Brain microvascular endothelial cell (primary cell): Measurements from ENCODE around the gene C10orf90.

Experiments used
- DNase-seq: peaks from one replicate; pipeline ENCODE4 v3.0.0-alpha.2; 2020
- H3K27ac ChIP-seq: fragments of 250-450 bp; sonication (Bioruptor Pico); 2 replicates; pipeline ENCODE4 v1.5.1; 2020; ENCODE audit warnings: mild to moderate bottlenecking, moderate library complexity
- H3K27me3 ChIP-seq: fragments of 250-450 bp; sonication (Bioruptor Pico); replicated peaks from 2 replicates; pipeline ENCODE4 v1.5.1; 2020; ENCODE audit warnings: mild to moderate bottlenecking
- H3K36me3 ChIP-seq: fragments of 250-450 bp; sonication (Bioruptor Pico); replicated peaks from 2 replicates; pipeline ENCODE4 v1.5.1; 2020; ENCODE audit warnings: mild to moderate bottlenecking
- H3K4me3 ChIP-seq: 2 replicates; pipeline ENCODE4 v1.5.1; 2011; ENCODE audit warnings: low read depth, mild to moderate bottlenecking, control low read depth, low read length, moderate library complexity
- CTCF ChIP-seq: IDR thresholded peaks from 2 replicates; pipeline ENCODE4 v1.5.1; 2011; ENCODE audit warnings: low read depth, mild to moderate bottlenecking, moderate library complexity, low read length, control low read depth, inconsistent platforms; ENCODE audit errors: missing control alignments
- in situ Hi-C: cut with HindIII; loops from 2 replicates; pipeline ENCODE4 v1.10.0; 2017; ENCODE audit warnings: low sequenced_read_pairs, low pct_ligation_motif_present

Gene C10orf90

GRCh38 chr10:126431816-126432215 is 238.7 kb downstream of the C10orf90 start:
- Histone ChIP-seq H3K36me3 (no peaks in the 10 kb centered on the region), H3K27ac (no peak overlapping the region), H3K27me3 (no peaks in the 10 kb centered on the region), H3K4me3 (no peak overlapping the region)
- in situ Hi-C loops: no loop called here
- TF ChIP-seq CTCF: no peak
- no peak for DNase-seq

GRCh38 chr10:126430512-126430911 is 240.0 kb downstream of the C10orf90 start:
- no peak for TF ChIP-seq CTCF
- no peaks in the 10 kb centered on the region for H3K27me3 ChIP-seq
- no peaks in the 10 kb centered on the region for H3K36me3 ChIP-seq
- in situ Hi-C loops: no loop called here
- no peak for DNase-seq
- H3K27ac ChIP-seq: no peak overlapping the region
- no peak overlapping the region for H3K4me3 ChIP-seq

GRCh38 chr10:126429275-126429674 is 241.2 kb downstream of the C10orf90 start:
- DNase-seq: no peak

GRCh38 chr10:126425489-126426065 is 244.9 kb downstream of the C10orf90 start:
- H3K27ac ChIP-seq: no peak overlapping the region
- no peaks in the 10 kb centered on the region for H3K36me3 ChIP-seq
- no peaks in the 10 kb centered on the region for H3K27me3 ChIP-seq
- DNase-seq: no peak
- no peak overlapping the region for H3K4me3 ChIP-seq
- no peak for TF ChIP-seq CTCF
- in situ Hi-C loops: no loop called here

More at GRCh38 chr10:126429275-126429674, 241.2 kb downstream of the C10orf90 start:
- no peak for TF ChIP-seq CTCF
- H3K27ac ChIP-seq: no peak overlapping the region
- no peaks in the 10 kb centered on the region for H3K36me3 ChIP-seq
- H3K27me3 ChIP-seq: no peaks in the 10 kb centered on the region
- H3K4me3 ChIP-seq: no peak overlapping the region
- in situ Hi-C loops: no loop called here

- DNase-seq: no peak
- in situ Hi-C loops: no loop called here
- no peak for TF ChIP-seq CTCF
- H3K27ac ChIP-seq: no peak overlapping the region
- H3K4me3 ChIP-seq: no peak overlapping the region
- no peaks in the 10 kb centered on the region for H3K36me3 ChIP-seq
- no peaks in the 10 kb centered on the region for H3K27me3 ChIP-seq
Observed at GRCh38 chr10:126425032-126425431, 245.5 kb downstream of the C10orf90 start.
